ENCODE data around the gene CD300LD. TPM values are rescaled to one million over a fixed set of nuclear protein-coding genes. Genes with fewer than 3 reads are reported as not detected.

The CD300LD gene
- polyA plus RNA-seq, 1 of the 3 experiments (the other 2 are of a cell fraction), result not detected

DNA sequence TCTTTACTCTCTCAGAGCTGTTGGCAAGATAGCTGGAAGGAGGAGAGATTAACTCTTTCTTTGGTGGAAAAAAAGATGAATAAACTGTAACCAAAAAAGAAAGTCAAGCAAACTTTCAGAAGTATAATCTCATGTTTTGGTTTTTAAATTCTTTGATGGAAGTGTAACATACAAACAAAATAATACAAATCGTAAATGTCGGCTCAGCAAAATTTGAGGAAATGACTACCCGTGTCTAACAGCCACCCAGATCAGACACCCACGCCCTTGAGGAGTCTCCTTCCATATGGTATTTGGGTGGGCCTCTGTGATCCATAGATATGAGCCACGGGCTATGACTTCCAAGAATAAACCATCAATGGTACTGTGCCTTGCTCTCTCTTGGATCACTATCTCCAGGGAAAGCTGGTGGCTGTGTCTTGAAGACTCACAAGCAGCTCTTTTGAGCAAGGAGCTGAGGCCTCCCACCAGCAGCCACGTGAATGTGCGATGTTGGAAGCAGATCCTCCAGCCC lies 36.6 kb downstream of the CD300LD start:
- Histone ChIP-seq H2AFZ (ENCODE audit: low read depth) (no peak overlapping the region), H3F3A (replicated peaks; ENCODE audit: insufficient read depth) (no peaks in the 10 kb centered on the region), H4K20me1 (ENCODE audit: insufficient read depth) (no peaks in the 10 kb centered on the region), H3K4me2 (no peak overlapping the region), H3K4me1 (ENCODE audit: control insufficient read depth in 1 of 2, insufficient read depth in 2 of 2, low read depth in 1 of 2, low read length in 1 of 2) (no peaks in the 10 kb centered on the region), H3K36me3 (replicated peaks in 1 of 2; ENCODE audit: control insufficient read depth in 1 of 2, insufficient read depth in 2 of 2, low read length in 1 of 2) (no peaks in the 10 kb centered on the region), H3K27ac (ENCODE audit: low read depth in 2 of 2, low read length in 1 of 2) (no peak overlapping the region), H3K9me2 (no peaks in the 10 kb centered on the region), H3K4me3 (ENCODE audit: low read depth in 2 of 2, low read length in 1 of 2) (no peak overlapping the region), H3K27me3 (ENCODE audit: insufficient read depth) (no peaks in the 10 kb centered on the region), H3K9me3 (no peaks in the 10 kb centered on the region), H3K79me2 (ENCODE audit: insufficient read depth) (no peaks in the 10 kb centered on the region), H3K9ac (no peak overlapping the region)
- TF ChIP-seq JUND (IDR thresholded peaks at IDR 0.05) (no peak), ELF1 (IDR thresholded peaks at IDR 0.05) (no peak), NFIC (IDR thresholded peaks at IDR 0.05; ENCODE audit: borderline replicate concordance) (no peak), POLR2AphosphoS5 (IDR thresholded peaks at IDR 0.05; ENCODE audit: low read depth, low read length) (no peak), GATA2 (CRISPR knock-in tag; IDR thresholded peaks at IDR 0.05) (no peak), TAF1 (IDR thresholded peaks at IDR 0.05; ENCODE audit: borderline replicate concordance, low read depth, low read length) (no peak), RAD21 (IDR thresholded peaks at IDR 0.05; ENCODE audit: low read length) (no peak), YY1 (IDR thresholded peaks at IDR 0.05; ENCODE audit: low read depth) (no peak)
- TF ChIP-seq, protein P1, sequence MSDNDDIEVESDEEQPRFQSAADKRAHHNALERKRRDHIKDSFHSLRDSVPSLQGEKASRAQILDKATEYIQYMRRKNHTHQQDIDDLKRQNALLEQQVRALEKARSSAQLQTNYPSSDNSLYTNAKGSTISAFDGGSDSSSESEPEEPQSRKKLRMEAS (IDR thresholded peaks at IDR 0.05; ENCODE audit: low read depth), result no peak
- no peak for DNase-seq
- 24% methylated on average over 7 of the region's 7 CpGs for WGBS (ENCODE audit: low lambda C conversion rate)
- POLR2A ChIA-PET, result no interaction called here
- CTCF ChIA-PET, result interaction anchor here (0.8 to 7.5 kb wide), 6 partner anchors 10 to 188 kb away, joined by 3 to 60 read pairs (median 4); partner anchors contain the start of gene CD300H

DNA sequence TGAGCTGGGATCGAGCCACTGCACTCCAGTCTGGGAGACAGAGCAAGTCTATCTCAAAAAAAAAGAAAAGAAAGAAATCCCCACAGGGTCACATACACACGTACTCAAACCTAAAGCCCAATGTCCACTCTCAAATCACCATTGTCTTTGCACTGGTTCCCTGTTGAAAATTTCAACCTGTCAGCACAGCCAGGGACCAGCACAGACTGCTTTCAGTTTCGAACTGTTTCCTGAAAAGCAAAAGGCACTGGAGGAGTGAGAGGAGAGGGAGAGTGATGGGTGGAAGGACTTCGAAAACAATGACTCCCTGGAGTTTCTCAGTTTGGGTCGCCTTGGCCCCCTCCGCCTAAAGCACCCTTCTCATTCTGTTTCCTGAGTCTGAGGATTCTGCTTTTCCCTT lies 37.2 kb downstream of the CD300LD start:
- H3K27ac ChIP-seq (ENCODE audit: low read depth in 2 of 2, low read length in 1 of 2), result no peak overlapping the region
- H3K79me2 ChIP-seq (ENCODE audit: insufficient read depth), result no peaks in the 10 kb centered on the region
- H3K9me2 ChIP-seq, result no peaks in the 10 kb centered on the region
- no peak overlapping the region for H3K4me2 ChIP-seq
- CTCF ChIA-PET, result interaction anchor here (1.0 to 7.5 kb wide), 3 partner anchors 11 to 176 kb away, joined by 3 to 60 read pairs (median 6); partner anchors contain the start of gene CD300H
- H3K4me3 ChIP-seq (ENCODE audit: low read depth in 2 of 2, low read length in 1 of 2), result no peak overlapping the region
- no peak overlapping the region for H3K9ac ChIP-seq
- no peaks in the 10 kb centered on the region for H3K27me3 ChIP-seq (ENCODE audit: insufficient read depth)
- H2AFZ ChIP-seq (ENCODE audit: low read depth), result no peak overlapping the region
- H3K4me1 ChIP-seq (ENCODE audit: control insufficient read depth in 1 of 2, insufficient read depth in 2 of 2, low read depth in 1 of 2, low read length in 1 of 2), result no peaks in the 10 kb centered on the region
- 0 out of 2 replicates have a peak, but pooled peaks cover 4% of the 10 kb centered on the region for H3K9me3 ChIP-seq
- H3F3A ChIP-seq (replicated peaks; ENCODE audit: insufficient read depth), result no peaks in the 10 kb centered on the region
- no peak for DNase-seq
- POLR2A ChIA-PET, result no interaction called here
- no peaks in the 10 kb centered on the region for H4K20me1 ChIP-seq (ENCODE audit: insufficient read depth)
- 33% methylated on average over 6 of the region's 6 CpGs for WGBS (ENCODE audit: low lambda C conversion rate)
- TF ChIP-seq FOSL2 (IDR thresholded peaks at IDR 0.05; ENCODE audit: borderline replicate concordance, low read depth), result no peak
- TF ChIP-seq YY1 (IDR thresholded peaks at IDR 0.05; ENCODE audit: low read depth), result no peak
- no peak for TF ChIP-seq MXI1 (IDR thresholded peaks at IDR 0.05; ENCODE audit: low read depth, low read length)
- no peaks in the 10 kb centered on the region for H3K36me3 ChIP-seq (replicated peaks in 1 of 2; ENCODE audit: control insufficient read depth in 1 of 2, insufficient read depth in 2 of 2, low read length in 1 of 2)

DNA sequence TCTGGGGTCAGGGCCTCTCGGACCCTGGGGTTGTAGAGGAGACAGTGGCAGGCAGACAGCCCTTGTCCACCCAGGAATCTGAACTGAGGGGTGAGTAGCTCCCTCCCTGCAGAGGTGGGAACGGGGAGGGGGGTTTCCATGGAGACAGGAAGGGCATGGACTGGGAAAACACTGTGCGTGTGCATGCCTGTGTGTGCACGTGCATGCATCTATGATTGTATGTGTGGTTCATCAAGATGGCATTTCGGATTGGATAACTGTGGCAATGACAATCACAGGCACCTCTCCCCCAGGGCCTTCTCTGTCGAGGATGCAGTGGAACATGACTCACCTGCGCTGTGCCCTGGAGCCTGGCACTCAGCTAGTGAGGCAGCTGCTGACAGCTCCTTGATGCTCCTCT lies 40.0 kb downstream of the CD300LD start:
- ChIA-PET POLR2A (interaction anchor here (0.6 kb wide), 1 partner anchor 167 kb away, joined by 3 read pairs; no protein-coding TSS in a partner anchor), CTCF (interaction anchor here (0.9 to 7.5 kb wide), 2 partner anchors 9 to 14 kb away, joined by 3 to 60 read pairs; partner anchors contain the start of gene CD300H)
- H3F3A ChIP-seq (replicated peaks; ENCODE audit: insufficient read depth), result no peaks in the 10 kb centered on the region
- no peaks in the 10 kb centered on the region for H3K27me3 ChIP-seq (ENCODE audit: insufficient read depth)
- 16% methylated on average over 7 of the region's 7 CpGs for WGBS (ENCODE audit: low lambda C conversion rate)
- H3K36me3 ChIP-seq (replicated peaks in 1 of 2; ENCODE audit: control insufficient read depth in 1 of 2, insufficient read depth in 2 of 2, low read length in 1 of 2), result no peaks in the 10 kb centered on the region
- no peak overlapping the region for H3K9ac ChIP-seq
- H3K4me1 ChIP-seq (ENCODE audit: control insufficient read depth in 1 of 2, insufficient read depth in 2 of 2, low read depth in 1 of 2, low read length in 1 of 2), result no peaks in the 10 kb centered on the region
- no peak overlapping the region for H2AFZ ChIP-seq (ENCODE audit: low read depth)
- no peaks in the 10 kb centered on the region for H3K9me2 ChIP-seq
- H3K27ac ChIP-seq (ENCODE audit: low read depth in 2 of 2, low read length in 1 of 2), result no peak overlapping the region
- H3K79me2 ChIP-seq (ENCODE audit: insufficient read depth), result no peaks in the 10 kb centered on the region
- H3K4me2 ChIP-seq, result no peak overlapping the region
- 0 out of 2 replicates have a peak, but pooled peaks cover 6% of the 10 kb centered on the region for H3K9me3 ChIP-seq
- H4K20me1 ChIP-seq (ENCODE audit: insufficient read depth), result no peaks in the 10 kb centered on the region
- DNase-seq, result no peak
- H3K4me3 ChIP-seq (ENCODE audit: low read depth in 2 of 2, low read length in 1 of 2), result no peak overlapping the region
- TF ChIP-seq, protein P2, sequence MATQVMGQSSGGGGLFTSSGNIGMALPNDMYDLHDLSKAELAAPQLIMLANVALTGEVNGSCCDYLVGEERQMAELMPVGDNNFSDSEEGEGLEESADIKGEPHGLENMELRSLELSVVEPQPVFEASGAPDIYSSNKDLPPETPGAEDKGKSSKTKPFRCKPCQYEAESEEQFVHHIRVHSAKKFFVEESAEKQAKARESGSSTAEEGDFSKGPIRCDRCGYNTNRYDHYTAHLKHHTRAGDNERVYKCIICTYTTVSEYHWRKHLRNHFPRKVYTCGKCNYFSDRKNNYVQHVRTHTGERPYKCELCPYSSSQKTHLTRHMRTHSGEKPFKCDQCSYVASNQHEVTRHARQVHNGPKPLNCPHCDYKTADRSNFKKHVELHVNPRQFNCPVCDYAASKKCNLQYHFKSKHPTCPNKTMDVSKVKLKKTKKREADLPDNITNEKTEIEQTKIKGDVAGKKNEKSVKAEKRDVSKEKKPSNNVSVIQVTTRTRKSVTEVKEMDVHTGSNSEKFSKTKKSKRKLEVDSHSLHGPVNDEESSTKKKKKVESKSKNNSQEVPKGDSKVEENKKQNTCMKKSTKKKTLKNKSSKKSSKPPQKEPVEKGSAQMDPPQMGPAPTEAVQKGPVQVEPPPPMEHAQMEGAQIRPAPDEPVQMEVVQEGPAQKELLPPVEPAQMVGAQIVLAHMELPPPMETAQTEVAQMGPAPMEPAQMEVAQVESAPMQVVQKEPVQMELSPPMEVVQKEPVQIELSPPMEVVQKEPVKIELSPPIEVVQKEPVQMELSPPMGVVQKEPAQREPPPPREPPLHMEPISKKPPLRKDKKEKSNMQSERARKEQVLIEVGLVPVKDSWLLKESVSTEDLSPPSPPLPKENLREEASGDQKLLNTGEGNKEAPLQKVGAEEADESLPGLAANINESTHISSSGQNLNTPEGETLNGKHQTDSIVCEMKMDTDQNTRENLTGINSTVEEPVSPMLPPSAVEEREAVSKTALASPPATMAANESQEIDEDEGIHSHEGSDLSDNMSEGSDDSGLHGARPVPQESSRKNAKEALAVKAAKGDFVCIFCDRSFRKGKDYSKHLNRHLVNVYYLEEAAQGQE (IDR thresholded peaks at IDR 0.05; ENCODE audit: low read depth, low read length), result no peak
- TF ChIP-seq SMC3 (IDR thresholded peaks at IDR 0.05; ENCODE audit: low read depth, low read length) (no peak), RAD21 (IDR thresholded peaks at IDR 0.05; ENCODE audit: low read length) (no peak), FOXM1 (IDR thresholded peaks at IDR 0.05; ENCODE audit: low read depth) (no peak), FOSL2 (IDR thresholded peaks at IDR 0.05; ENCODE audit: borderline replicate concordance, low read depth) (no peak), EP300 (IDR thresholded peaks at IDR 0.05; ENCODE audit: borderline replicate concordance in 1 of 2, low read depth in 1 of 2, low read length in 1 of 2) (no peak), ELF1 (IDR thresholded peaks at IDR 0.05) (no peak), YY1 (IDR thresholded peaks at IDR 0.05; ENCODE audit: low read depth) (no peak), EZH2phosphoT487 (IDR thresholded peaks at IDR 0.05; ENCODE audit: borderline replicate concordance, low read depth) (no peak)
- TF ChIP-seq, protein P3, sequence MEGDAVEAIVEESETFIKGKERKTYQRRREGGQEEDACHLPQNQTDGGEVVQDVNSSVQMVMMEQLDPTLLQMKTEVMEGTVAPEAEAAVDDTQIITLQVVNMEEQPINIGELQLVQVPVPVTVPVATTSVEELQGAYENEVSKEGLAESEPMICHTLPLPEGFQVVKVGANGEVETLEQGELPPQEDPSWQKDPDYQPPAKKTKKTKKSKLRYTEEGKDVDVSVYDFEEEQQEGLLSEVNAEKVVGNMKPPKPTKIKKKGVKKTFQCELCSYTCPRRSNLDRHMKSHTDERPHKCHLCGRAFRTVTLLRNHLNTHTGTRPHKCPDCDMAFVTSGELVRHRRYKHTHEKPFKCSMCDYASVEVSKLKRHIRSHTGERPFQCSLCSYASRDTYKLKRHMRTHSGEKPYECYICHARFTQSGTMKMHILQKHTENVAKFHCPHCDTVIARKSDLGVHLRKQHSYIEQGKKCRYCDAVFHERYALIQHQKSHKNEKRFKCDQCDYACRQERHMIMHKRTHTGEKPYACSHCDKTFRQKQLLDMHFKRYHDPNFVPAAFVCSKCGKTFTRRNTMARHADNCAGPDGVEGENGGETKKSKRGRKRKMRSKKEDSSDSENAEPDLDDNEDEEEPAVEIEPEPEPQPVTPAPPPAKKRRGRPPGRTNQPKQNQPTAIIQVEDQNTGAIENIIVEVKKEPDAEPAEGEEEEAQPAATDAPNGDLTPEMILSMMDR (IDR thresholded peaks at IDR 0.05), result no peak
